CD4-positive, alpha-beta T cell treated with Interleukin-1 beta for 1 hour (primary cell): ENCODE measurements around the gene DENND1C.

Source experiments
- DNase-seq, 2 donors: peaks; one replicate each; pipeline ENCODE4 v3.0.0-alpha.2; 2020 to 2022

The DENND1C gene

DNA sequence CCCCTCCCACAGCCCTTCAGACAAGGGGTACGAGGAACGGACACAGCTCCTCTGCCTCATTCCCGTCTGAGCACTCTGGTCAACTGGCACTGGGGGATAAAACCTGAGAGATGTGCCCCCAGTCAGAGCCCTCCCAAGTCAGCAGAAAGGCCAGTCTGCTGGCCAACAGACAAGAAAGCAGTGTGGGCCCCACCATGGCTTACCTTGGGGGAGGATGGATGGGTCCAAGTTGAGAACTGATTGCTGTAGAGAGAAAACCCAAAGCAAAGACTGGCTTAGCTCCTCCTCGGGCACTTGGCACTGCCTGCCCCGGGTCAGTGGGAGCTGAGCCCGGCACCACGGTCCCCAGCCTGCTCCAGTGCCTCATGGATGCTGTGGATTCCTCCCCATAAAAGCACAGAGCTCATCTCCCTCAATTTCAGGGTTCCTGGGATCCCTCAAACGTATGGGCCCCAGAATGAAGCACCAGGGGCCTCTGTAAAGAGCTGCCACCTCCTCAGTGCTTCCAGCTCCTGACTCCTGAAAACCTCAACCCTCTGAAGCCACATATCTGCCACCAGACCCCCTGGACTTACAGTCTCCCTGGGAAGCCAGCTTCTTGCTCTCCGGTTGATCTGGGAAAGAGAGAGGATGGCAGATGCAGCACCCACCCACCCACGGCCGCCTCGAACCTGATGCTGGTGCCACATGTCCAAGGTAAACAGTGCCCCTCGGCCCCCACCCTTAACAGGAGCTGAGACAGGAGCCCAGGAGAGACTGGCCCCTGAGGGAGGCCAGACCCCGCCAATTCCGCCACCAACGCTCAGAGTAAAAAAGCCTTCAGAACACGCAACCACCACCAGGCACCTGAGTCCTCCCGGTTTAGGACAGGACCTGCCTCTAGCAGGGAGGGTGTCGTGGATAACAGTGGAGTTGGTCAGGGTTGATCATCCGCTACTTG lies 60.2 kb downstream of the DENND1C start:
- DNase-seq: no peak

DNA sequence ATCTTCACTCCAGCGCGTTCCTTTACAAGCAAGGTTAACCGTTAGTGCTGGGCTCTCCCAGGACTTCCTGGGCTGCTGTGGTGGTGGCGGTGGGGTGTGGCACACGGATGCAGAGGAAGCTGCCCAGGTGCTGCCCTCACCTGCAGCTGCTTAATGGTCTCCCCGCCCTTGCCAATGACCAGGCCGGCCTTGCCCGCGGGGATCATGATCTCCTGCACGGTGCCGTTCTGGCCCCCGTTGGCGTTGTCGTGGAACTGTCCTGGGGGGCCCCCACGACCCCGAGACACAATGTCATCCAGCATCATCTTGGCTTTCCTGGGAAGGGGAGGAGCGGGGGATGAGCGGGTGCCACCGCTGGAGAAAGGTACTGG lies 63.0 kb downstream of the DENND1C start:
- no peak for DNase-seq

DNA sequence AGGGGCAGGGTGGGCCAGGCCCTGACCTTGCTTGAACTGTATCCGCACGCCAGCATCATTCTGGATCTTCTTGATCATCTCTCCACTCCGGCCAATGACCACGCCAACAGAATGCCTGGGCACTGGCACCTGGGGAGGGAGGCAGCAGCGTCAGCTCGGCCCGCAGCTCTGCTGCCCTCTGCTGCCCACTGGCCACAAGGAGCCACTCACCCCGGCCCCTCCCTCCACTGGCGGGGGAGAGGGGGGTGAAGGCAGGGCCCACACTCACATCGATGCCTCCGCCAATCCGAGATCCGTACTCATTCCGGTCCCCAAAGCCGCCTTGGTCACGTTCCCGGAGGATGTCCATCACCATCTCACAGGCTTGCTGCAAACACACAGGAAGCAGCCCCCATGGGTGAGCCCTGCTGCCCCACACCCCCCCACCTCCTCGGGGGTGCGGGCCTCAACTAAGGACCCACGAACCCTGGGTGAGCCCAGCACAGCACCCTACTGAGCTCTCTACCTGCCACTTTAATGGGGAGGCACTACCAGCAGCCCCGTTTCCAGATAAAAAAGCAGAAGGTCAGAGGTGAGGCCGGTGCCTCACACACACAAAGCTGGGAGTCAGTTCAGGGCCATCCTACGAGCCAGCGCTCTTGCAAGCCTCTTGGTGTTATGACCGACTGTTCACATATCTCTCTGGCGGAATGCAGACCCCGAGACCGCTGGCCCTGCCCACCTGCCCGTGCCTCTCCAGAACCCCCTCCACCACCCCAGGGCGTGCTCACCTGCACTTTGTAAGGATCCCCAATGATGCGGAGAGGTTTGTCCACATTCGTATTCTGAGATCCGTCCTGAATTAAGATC lies 63.6 kb downstream of the DENND1C start:
- DNase-seq: no peak
